Measurements from ENCODE around the gene GFOD1.

The GFOD1 gene, protein sequence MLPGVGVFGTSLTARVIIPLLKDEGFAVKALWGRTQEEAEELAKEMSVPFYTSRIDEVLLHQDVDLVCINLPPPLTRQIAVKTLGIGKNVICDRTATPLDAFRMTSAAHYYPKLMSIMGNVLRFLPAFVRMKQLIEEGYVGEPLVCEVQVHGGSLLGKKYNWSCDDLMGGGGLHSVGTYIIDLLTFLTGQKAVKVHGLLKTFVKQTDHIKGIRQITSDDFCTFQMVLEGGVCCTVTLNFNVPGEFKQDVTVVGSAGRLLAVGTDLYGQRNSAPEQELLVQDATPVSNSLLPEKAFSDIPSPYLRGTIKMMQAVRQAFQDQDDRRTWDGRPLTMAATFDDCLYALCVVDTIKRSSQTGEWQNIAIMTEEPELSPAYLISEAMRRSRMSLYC

DNA sequence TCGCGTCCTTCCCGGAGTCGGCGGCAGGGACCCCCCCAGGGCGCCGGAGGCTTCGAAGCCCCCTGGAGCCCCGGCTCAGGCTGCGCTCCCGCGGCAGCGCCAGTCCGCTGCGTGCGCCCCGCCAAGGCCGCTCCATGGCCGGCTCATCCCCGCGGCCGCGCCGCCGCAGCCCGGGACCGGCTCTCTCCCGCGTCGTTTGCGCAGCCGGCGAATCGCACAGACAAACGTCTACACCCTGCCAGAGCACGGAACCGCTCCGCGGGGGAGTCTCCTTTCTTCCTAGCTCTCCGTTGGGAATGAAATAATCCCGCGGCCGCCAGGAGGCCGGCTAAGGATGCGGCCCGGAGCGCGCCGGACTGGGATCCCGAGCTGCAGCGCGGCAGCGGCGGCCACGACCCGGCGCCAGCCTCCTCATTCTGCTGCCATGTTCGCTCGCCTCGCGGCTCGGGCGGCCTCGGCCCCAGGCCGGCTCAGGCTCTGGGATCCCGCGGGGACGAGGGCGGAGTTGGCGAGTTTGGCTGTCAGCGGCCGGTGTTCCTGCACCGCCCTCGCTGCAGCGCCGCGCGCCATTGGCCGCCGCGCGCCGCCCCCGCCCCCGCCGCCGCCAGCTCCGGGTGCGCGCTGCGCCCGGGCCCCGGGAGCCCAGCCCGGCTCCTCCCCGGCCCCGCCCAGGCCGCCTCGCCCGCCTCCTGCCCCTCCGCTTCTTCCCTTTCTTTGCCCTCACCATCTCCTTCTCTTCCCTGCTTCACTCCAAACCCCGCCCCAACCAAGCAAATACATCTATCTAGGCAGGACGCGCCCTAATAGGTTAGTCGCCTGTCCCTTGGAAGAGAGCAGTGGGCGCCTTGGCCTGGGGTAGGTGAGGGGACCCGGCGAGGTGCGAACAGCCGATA, at the start of gene GFOD1:
Gene GFOD1, minus strand, starts transcription at position 479 of the 893 bp plus-strand sequence. CDS start 710 bp downstream, outside the sequence.
- DNase-seq (ENCODE audit: low spot score): peak; percentile 88

DNA sequence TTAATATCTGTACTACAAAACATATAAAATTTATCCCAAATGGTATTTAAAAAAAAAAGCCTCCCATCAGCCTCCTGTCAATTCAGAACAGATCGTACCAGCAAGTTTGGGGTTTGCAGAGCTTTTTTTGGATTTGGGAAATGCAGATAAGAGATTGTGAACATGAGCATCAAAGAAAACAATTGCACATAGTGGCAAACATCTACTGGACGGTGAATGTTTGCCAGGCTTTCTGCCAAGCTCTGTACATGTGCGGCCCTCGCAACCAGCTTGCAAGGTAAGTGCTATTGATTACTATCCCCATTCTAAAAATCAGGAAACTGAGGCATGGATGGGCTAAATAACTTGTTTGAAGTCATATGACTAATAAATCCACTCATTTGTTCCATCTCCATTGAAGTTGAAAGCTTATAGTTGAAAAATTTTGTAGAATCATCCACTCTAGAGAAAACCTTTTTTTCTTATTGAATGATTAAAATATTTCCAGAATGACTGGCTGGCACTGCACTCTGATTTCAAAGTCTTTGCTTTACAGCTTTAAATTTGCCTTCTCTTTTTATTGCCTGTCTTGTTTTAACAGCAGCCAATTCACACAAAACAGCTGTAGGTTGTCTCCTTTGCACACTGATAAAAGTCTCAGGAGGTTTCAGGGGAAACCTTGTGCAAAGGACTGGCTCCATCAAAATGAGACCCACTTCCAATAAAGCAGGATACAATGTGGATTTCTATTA, 49.6 kb upstream of the GFOD1 start:
- no peak for DNase-seq (ENCODE audit: low spot score)

DNA sequence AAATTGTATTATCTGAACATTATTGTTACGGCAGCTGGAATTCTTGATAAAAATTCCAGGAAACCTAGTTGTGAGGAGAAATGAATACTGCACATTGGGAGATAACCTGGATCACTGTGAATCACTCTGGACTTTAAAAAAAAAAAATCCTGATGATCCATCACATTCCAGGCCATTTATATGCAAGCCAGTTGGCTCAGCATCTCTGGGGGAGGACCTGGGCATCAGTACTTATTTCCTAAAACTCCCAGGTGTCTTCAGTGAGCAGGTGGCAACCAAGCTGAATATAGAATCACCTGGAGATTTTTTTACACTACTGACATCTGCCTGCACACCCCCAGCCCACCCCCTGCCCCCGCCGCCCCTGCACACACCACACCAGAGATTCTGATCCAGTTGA, 47.9 kb upstream of the GFOD1 start:
- no peak for DNase-seq (ENCODE audit: low spot score)

DNA sequence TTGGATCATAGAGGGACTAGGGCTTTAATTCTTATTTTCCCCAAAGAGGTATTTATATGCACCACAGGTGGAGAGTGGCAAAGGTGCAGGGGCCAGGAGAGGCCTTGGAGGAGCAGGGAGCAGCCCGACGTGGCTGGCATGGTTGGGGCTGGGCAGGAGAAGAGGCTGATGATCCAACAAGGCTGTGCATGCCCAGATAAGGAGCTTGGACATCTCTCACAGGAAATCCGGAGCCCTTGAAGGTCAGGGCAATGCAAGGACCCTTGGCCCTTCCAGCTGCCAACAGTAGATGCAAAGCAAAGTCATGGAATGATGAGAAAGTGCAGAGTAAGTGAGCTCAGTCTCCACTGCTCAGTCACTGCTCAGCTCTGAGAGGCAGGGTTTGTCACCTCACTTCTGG, 47.1 kb upstream of the GFOD1 start:
- DNase-seq (ENCODE audit: low spot score): no peak

DNA sequence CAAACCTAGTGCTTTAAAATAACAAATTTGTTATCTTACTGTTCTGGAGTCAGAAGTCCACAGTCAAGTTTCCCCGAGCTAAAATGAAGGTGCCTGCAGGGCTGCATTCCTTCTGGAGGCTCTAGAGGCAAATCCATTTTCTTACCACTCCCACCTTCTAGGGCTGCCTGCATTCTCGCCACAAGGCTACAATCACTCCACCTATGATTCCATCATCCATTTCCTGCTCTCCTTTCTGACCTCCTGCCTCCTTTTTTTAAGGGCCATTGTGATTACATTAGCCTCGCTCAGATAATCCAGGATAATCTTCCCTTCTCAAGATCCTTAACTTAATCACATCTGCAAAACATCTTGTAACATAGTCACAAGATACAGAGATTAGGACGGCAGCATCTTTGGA, 44.6 kb upstream of the GFOD1 start:
- DNase-seq (ENCODE audit: low spot score): no peak

DNA sequence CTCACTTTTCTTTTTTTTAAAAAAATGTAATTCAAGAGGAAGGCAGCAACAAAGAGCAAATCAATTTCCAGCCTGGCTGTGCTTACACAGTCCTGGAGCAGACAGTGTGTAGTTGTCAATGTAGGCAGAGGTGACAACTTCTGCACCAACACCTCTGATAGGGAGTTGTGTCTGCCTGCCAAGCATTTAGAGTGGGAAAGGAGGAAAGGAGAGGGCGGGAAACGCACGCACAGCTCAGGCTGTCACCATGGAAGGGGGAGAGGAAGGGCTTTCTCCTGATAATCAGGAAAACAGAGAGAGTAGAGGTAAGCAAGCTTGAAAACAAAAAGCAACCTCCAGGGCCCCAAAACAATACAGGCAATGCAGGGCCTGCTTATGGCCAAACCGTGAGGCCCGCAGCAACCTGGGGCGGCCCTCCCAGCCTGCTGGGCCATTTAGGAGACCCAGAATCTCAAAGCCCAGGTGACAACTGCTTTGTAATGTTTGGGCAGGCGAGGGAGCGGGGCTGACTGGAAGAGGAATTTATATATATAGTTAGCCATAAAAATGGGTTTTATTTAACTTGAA, 41.5 kb upstream of the GFOD1 start:
- DNase-seq (ENCODE audit: low spot score): no peak

DNA sequence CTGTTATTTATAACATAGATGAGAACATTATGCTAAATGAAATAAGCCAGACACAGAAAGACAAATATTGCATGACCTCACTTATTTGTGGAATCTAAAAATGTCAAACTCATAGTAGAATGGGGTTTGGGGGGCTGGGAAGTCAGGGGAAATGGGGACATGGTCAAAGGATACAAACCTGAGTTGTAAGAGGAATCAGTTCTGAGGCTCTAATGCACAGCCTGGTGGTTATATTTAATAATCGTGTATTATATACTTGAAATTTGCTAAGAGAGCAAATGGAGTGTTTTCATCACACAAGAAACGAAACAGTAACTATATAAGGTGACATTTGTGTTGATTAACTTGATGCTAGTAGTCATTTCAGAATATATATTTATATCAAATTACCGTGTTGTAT, 40.8 kb upstream of the GFOD1 start:
- DNase-seq (ENCODE audit: low spot score): no peak

DNA sequence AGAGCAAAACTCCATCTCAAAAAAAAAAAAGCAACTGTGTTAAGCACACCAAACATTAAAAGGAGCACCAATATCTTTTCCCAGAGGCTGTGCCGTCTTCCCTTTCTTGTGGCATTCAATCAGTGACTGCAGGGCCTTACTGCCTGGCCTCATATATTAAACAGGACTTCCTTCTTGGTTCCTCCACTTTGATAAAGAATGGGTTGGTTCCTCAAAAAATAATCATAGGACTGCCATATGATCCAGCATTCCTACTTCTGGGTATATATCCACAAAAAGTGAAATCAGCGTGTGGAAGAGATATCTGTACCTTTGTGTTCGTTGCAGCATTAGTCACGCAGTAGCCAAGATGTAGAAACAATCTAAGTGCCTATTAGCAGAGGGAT, 40.3 kb upstream of the GFOD1 start:
- no peak for DNase-seq (ENCODE audit: low spot score)

DNA sequence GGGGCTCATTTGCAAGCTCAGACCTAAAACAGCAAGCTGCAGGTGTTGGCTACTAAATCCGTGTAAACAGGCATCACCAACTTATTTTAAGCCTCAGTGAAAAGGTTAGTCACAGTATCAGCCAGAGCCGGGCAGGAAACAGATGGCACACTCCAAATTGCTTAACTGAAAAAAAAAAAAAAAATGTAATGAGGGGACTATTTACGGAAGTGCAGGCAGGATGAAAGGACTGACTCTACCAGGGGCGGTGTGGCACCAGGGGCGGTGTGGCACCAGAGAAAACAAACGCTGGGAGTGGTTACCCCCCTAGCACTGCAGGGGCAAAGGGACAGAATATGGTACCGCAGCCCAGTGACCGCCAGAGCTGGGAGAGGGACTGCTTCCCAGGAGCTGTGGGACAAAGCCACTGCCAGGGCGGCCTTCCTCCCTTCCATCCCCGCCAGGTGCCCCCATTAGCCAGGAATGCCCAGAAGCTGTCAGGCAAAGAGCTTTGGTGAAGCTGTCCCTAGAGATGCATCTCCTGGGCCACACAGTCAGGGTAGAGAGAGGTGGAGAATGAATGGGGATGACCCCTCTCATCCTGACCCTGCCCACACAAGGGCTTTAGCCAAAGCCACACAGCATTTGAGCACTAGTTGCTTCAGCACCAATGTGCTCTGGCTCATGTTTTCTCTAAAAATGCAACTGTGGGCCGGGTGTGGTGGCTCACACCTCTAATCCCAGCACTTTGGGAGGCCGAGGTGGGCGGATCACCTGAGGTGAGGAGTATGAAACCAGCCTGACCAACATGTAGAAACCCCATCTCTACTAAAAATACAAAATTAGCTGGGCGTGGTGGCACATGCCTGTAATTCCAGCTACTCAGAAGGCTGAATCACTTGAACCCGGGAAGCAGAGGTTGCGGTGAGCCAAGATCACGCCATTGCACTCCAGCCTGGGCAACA, 39.6 kb upstream of the GFOD1 start:
- no peak for DNase-seq (ENCODE audit: low spot score)

DNA sequence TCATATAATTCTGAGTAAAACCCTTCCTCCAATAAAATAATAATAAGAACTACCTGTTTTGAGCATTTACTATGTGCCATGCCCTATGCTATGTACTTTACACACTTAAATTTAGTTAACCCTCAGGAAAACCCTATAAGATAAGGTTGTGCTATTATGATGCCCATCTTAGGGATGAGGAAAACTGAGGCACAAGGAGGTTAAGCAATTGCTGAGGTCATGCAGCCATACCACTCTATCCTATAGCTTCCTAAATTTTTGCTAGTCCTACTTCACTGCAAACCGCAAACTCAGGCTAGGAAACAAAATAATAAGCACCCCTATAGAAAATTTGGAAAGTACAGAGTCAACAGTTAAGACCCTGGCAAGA, 38.9 kb upstream of the GFOD1 start:
- no peak for DNase-seq (ENCODE audit: low spot score)

DNA sequence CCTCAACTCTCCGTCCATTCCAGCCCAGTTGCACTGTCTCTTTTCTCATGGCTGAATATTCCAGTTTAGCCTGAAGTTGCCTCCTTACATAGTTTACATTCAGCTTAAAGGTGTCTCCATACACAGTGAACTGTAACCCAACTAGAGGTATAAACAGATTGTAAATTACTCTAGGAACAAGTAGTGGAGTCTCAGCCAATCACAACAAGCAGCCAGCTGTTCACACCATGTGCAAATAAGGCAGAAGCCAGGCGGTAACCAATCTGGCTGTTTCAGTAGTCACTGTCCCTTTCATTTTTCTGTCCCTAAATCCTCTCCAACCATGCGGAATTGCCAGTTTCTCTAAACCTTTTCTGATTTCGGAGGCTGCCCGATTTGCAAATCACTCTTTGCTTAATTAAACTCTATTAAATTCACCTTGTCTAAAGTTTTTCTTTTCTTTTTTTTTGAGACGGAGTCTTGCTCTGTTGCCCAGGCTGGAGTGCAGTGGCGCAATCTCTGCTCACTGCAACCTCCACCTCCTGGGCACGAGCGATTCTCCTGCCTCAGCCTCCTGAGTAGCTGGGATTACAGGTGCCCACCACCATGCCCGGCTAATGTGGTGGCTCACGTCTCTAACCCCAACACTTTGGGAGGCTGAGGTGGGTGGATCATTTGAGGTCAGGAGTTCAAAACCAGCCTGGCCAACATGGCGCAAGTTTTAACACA, 37.6 kb upstream of the GFOD1 start:
- no peak for DNase-seq (ENCODE audit: low spot score)

DNA sequence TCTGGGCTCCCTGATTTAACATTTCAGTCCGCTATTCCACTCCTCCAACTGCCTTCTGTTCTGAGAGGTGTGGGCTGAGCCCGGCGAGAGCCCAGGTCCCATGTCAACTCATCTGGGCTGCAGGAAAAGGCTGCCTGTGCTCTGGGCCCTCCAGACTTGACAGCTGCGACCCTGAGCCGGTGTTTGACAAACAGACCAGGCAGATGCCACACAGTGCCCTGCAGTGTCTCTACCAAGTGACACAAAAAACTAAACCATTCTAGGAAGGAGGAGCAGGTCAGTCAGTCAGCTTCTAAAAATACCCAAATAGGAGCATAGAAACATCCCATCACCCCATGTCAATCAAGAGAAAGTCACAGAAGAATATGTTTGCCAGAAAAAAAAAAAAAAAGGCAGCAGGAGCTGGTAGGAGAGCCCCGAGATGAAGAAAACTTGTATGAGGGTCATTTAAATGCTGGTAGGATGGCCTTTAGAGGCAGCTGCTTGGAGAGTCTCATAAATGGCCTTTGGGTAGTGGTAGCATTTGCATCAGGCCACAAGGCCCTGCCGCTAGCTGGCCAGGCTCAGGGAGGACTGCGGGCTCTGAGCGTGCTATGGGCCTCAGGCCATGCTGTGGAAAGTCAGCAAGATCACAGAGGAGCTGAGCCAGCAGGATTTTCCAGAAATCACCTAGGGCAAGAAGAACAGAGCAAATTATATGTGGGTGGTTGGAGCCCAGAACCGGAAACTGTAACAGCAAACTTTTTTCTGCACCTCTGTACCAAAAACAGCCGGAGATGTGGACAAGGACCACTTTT, 36.6 kb upstream of the GFOD1 start:
- no peak for DNase-seq (ENCODE audit: low spot score)

DNA sequence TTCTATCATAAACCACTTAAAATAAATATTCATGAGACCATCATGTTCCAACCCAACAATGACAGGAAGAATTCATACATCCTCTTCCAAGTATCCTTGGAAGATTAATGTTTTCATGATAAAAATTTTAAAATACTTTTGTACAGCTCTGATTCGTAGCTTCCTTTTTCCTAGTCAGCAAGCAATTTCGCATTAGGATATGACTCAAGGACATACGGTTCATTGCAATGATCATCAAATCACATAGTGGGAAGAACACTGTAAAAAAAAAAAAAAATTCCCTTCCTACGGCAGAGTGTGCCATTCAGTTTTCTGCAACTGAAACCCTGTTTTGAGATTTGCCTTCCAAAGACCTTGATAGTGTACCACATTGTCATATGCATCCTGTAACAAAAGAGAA, 35.3 kb upstream of the GFOD1 start:
- DNase-seq (ENCODE audit: low spot score): no peak

DNA sequence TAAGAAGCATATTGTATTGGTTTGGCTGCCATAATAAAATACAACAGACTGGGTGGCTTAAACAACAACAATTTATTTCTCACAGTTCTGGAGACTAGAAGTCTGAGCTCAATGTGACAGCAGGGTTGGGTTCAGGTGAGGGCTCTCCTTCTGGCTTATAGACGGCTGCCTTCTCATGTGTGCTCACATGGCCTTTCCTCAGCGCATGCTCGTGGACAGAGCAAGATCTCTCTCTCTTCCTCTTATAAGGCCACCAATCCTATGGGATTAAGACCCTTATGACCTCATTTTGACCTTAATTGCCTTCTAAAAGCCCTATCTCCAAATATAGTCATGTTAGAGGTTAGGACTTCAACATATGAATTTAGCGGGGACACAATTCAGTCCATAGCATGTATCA, 32.4 kb upstream of the GFOD1 start:
- DNase-seq (ENCODE audit: low spot score): no peak

DNA sequence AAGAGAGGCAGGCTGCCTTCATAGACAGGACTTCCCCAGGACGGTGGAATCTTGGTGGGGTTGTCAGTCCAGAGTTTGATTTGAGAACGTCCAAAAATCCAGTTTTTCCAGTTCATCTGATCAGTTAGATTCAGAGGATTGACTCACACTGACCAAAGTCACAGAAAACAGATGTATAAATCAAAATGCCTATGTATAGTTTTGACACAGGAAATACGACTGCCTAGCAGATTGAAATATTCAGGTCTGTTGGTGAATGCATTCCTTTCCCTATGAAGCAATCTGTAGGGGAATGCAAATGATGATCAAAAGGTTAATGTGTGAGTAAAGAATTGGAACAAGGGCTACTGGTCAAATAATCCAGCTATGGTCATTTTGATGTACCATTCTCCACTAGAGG, 29.7 kb upstream of the GFOD1 start:
- DNase-seq (ENCODE audit: low spot score): no peak

DNA sequence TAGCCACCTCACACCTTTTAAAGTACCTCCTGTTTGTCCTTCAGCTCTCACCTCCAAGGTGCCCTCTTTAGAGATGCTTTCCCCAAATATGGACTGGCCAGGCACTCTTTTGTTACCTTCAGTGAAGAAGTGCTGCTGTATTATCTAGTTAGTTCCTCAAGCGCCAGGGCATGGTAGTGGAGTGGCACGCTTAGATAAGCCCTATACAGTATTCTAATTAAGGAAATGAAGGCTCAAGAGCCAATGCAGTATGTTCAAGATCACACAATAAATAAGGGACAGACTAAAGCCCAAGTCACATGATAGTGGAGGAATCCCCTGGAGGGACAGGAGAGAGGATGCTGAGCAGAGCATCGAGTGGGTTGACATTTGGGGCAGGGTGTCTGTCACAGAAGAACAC, 28.5 kb upstream of the GFOD1 start:
- no peak for DNase-seq (ENCODE audit: low spot score)

DNA sequence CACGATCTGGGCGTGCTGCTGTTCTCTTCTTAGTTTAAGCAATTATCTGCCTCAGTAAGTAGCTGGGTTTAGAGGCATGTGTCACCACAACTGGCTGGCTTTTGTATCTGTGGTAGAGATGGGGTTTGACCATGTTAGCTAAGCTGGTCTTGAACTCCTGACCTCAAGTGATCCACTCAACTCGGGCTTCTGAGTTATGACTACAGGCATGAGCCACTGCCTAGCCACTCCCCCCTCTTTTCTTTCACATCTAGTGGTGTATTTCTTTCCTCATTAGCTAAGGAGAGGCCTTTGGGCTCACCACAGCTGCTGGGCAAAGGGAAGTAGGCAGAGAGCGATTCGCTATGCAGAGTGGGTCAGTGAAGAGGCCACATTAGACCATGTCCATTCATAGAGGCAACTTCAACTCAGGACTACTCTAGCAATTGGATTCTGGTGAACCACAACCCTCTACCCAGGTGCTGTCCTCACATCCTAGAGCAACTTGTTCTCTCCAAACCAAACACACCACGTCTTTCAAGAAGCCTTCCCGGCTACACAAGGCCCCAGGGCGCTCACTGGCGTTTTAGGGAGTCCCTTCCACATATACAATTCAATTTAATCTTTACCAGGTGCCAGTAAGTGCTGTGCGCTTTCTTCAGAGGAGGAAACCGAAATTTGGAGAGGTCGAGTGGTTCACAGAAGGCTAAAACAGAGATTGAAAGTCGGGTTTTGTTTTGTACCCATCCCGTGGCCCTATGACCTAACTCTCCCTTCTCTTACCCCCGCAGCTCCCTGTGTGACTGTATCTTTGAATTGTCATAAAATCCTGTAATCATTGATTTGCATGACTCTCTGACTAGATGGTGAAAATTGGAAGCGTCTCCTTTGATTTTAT, 26.5 kb upstream of the GFOD1 start:
- no peak for DNase-seq (ENCODE audit: low spot score)

DNA sequence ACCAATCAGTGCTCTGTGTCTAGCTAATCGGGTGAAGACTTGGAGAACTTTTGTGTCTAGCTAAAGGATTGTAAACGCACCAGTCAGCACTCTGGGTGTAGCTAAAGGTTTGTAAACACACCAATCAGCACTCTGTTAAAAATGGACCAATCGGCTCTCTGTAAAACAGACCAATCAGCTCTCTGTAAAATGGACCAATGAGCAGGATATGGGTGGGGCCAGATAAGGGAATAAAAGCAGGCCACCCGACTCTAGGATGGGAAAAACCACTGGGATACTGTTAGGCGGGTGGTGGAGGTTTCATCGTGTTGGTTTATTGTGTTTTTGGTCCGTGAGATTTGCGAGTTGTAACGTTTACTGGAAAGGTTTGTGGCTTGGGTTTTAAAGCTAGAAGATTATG, 25.5 kb upstream of the GFOD1 start:
- no peak for DNase-seq (ENCODE audit: low spot score)
